ENCODE data around the gene EPAS1.
"Not testable (repeated sequence)": the region's sequence is repeated elsewhere in the genome, so short reads cannot be mapped to it uniquely, and the experiment has no call there.

EPAS1 gene

DNA sequence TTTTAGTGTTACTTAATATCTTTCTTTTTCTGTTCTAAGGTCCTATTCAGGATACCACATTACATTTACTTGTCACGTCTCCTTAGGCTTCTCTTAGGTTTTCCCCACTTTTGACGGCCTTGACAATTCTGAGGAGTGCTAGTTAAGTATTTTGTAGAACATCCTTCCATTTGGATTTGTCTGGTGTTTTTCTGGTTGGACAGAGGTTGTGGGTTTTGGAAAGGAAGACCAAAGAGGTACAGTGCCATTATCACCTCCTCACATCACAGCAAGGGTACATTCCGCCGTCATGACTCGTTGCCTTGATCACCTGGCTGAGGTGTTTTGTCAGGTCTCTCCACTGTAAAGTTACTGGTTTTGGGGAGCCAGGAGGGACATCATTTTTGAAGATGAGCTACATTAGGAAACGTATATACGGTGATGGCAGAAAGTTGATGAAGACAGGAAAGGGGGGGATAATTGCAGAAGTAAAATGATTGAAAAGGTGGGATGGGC, 93.7 kb downstream of the EPAS1 start:
- Histone ChIP-seq H3K9me3 (no peaks in the 10 kb centered on the region), H3K4me1 (peaks cover 3% of the 10 kb centered on the region; the same call in 1 of the 2 replicates), H3K4me3 (ENCODE audit: low read depth, low read length) (no peak overlapping the region), H3K36me3 (no peaks in the 10 kb centered on the region), H3K27me3 (no peaks in the 10 kb centered on the region)
- no peak for DNase-seq
- TF ChIP-seq, protein P1, sequence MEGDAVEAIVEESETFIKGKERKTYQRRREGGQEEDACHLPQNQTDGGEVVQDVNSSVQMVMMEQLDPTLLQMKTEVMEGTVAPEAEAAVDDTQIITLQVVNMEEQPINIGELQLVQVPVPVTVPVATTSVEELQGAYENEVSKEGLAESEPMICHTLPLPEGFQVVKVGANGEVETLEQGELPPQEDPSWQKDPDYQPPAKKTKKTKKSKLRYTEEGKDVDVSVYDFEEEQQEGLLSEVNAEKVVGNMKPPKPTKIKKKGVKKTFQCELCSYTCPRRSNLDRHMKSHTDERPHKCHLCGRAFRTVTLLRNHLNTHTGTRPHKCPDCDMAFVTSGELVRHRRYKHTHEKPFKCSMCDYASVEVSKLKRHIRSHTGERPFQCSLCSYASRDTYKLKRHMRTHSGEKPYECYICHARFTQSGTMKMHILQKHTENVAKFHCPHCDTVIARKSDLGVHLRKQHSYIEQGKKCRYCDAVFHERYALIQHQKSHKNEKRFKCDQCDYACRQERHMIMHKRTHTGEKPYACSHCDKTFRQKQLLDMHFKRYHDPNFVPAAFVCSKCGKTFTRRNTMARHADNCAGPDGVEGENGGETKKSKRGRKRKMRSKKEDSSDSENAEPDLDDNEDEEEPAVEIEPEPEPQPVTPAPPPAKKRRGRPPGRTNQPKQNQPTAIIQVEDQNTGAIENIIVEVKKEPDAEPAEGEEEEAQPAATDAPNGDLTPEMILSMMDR (IDR thresholded peaks at IDR 0.05; ENCODE audit: low read depth, low read length): no peak

DNA sequence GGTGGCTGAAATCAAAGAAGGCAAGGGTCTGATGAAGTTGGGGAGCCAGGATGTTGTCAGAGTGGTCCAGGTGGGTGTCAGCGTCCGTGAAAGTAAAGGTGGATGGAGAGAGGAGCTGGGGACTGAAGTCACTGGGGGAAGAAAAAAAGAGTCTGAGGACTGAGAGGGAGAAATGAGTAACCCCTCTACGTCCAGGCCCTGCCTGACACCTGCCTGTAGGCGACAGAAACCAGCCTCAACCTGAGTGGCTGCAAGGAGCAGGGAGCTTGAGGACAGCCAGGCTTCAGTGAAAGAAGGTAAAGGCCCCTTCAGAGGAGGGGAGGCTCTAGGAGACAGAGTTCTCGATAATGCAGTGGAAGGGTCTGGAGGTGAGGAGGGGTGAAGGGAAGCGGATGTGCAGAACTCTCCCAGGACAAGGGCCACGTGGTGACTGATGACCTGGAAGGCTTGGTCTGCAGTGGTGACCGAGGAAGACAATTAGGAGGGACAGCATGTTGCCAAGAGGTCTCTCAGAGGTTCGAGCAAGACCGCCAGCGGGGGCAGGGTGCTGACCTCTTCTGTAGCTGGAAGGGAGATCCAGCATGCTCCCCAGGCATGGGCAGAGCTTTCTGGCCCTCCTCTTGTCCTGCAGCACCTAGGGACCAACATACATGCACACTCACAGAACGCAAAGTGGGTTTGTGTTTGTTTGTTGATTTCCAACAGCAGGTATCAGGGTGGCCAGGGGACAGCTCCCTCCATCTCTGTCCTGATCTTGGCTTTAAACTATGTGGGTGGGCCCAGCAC, 95.5 kb downstream of the EPAS1 start:
- DNase-seq: no peak
- H3K4me1 ChIP-seq: no peaks in the 10 kb centered on the region

DNA sequence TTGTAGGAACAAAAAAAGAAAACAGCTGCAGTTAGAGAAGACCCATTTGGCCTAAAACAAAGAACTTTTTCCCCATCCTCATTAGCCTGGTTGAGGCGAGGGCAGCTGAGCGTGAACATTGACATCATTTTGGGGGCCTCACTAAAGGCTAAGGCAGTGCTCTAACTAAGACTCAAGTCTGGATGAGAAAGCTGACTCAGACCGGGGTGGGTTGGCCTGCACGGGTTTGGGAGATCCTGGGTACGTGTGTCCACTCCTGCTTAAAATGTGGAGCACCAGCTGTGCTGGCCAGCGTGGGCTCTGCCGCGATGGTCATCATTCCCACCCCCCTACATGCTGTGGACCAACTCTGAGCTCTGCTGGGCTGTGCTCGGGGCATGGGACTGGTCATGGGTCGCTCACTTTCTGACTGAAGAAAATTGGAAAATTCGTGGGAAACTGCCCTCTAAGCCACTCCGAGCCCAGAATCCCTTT, 96.2 kb downstream of the EPAS1 start:
- Histone ChIP-seq H3K9me3 (no peaks in the 10 kb centered on the region), H3K27me3 (no peaks in the 10 kb centered on the region), H3K4me3 (ENCODE audit: low read depth, low read length) (no peak overlapping the region), H3K4me1 (no peaks in the 10 kb centered on the region), H3K36me3 (no peaks in the 10 kb centered on the region)
- no peak for DNase-seq
- TF ChIP-seq, protein P1 (IDR thresholded peaks at IDR 0.05; ENCODE audit: low read depth, low read length): no peak

More for the DNA sequence above, 95.5 kb downstream of the EPAS1 start:
- Histone ChIP-seq H3K4me3 (ENCODE audit: low read depth, low read length) (no peak overlapping the region), H3K27me3 (no peaks in the 10 kb centered on the region), H3K36me3 (no peaks in the 10 kb centered on the region), H3K9me3 (no peaks in the 10 kb centered on the region)
- TF ChIP-seq, protein P1 (IDR thresholded peaks at IDR 0.05; ENCODE audit: low read depth, low read length): no peak

DNA sequence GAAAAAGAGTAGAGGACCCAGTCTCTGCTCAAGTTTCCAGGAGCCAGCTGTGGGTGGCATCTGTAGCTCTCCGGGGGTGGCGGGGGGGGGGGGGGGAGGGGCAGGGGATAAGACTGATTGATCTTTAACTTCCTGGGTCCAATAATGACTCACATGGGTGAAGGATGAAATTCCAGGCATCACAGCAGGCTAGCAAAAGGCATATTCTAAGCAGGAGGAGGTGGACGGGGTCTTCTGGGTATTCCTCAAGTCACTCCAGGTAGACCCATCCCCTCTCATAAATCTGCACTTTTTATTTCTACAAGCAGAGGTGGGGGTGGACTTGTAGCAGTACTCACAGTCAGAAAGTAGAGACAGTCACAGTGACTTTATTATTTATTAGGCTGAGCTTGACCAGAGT, 96.7 kb downstream of the EPAS1 start:
- TF ChIP-seq, protein P1 (IDR thresholded peaks at IDR 0.05; ENCODE audit: low read depth, low read length): no peak
- Histone ChIP-seq H3K4me1 (no peaks in the 10 kb centered on the region), H3K4me3 (ENCODE audit: low read depth, low read length) (no peak overlapping the region), H3K36me3 (no peaks in the 10 kb centered on the region), H3K27me3 (no peaks in the 10 kb centered on the region), H3K9me3 (no peaks in the 10 kb centered on the region)
- DNase-seq: no peak

DNA sequence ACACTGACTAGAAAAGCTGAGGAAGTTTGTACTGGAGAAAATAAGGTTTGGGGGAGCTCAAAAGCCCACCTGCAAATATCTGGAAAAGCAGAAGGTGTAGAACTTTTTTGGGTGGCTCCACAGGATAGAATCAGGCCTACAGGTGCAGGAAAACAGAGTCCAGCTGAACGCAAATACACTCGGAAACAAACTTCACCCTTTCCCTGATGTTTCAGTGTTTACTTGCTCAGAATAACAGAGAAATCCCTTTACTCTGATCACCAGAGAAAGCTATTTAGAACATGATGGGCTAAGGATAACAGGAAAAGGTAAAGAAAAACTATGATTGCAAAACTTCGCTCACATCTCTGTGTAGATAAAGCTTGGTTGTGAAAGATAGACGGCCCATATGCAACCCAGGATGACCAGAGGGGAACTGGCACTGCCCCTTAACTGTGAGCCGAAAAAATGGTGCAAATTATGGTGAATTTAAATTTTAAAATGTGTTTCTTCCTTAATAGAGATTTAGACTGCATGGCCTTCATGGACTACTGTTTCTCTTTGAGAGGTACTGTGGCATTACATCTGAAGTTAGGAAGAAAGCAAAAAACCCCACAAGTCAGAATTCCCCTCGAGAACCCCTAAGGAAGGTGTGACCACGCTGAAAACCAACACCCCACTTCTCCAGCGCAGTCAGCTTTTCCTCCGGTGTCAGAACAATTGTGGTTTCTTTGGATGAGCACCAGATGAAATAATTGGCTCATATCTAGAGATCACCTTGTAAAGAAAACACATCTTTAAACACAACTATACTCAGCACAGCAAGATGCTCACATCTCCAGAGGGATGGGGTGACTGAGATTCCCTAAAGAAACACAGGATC, 97.7 kb downstream of the EPAS1 start:
- TF ChIP-seq, protein P1 (IDR thresholded peaks at IDR 0.05; ENCODE audit: low read depth, low read length): no peak
- Histone ChIP-seq H3K4me1 (no peaks in the 10 kb centered on the region), H3K9me3 (no peaks in the 10 kb centered on the region), H3K36me3 (no peaks in the 10 kb centered on the region), H3K4me3 (ENCODE audit: low read depth, low read length) (no peak overlapping the region), H3K27me3 (no peaks in the 10 kb centered on the region)
- DNase-seq: no peak

DNA sequence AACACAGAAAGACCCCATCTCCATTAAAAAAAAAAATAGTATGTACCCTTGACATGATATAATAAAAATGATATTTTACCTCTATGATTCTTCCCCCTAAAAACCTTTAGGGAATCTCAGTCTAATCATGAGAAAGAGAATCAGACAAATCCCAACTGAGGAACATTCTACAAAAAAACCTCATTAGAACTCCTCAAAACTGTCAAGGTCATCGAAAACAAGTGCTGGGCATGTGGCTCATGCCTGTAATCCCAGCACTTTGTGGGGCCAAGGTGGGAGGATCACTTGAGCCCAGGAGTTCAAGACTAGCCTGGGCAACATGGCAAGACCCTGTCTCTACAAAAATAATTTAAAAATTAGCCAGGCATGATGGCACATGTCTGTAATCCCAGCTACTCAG, 98.5 kb downstream of the EPAS1 start:
- not testable (repeated sequence) for H3K27me3 ChIP-seq; DNase-seq; H3K4me3 ChIP-seq (ENCODE audit: low read depth, low read length); H3K4me1 ChIP-seq; H3K9me3 ChIP-seq; H3K36me3 ChIP-seq
